ENCODE results near the gene CAMKMT. TPM values are rescaled to one million over a fixed set of nuclear protein-coding genes. Genes with fewer than 3 reads are reported as not detected.
"Not testable (repeated sequence)": the region's sequence is repeated elsewhere in the genome, so short reads cannot be mapped to it uniquely, and the experiment has no call there.

CAMKMT gene
- total RNA-seq, 1 donor from 2014 or later, result 7.6 TPM

- DNase-seq (ENCODE audit: low read depth, low spot score), result no peak
These were observed 219.2 kb downstream of the CAMKMT start for GRCh38 chr2:44580875-44581515.

GRCh38 chr2:44582363-44583008 lies 220.7 kb downstream of the CAMKMT start:
- DNase-seq (ENCODE audit: low read depth, low spot score), result no peak

- not testable (repeated sequence) for DNase-seq (ENCODE audit: low read depth, low spot score)
These were observed 233.9 kb downstream of the CAMKMT start for GRCh38 chr2:44595615-44596014.

- no peak for DNase-seq (ENCODE audit: low read depth, low spot score)
These were observed 235.0 kb downstream of the CAMKMT start for GRCh38 chr2:44596537-44597320.

- DNase-seq (ENCODE audit: low read depth, low spot score), result peak; percentile 2
These were observed 236.8 kb downstream of the CAMKMT start for GRCh38 chr2:44598330-44599119.

- no peak for DNase-seq (ENCODE audit: low read depth, low spot score)
These were observed 237.4 kb downstream of the CAMKMT start for GRCh38 chr2:44599130-44599529.

GRCh38 chr2:44602446-44602845 lies 240.7 kb downstream of the CAMKMT start:
- no peak for DNase-seq (ENCODE audit: low read depth, low spot score)

- no peak for DNase-seq (ENCODE audit: low read depth, low spot score)
These were observed 243.8 kb downstream of the CAMKMT start for GRCh38 chr2:44605511-44605910.

- DNase-seq (ENCODE audit: low read depth, low spot score), result no peak
These were observed 250.5 kb downstream of the CAMKMT start for GRCh38 chr2:44612276-44612675.

GRCh38 chr2:44614940-44615339 lies 253.2 kb downstream of the CAMKMT start:
- no peak for DNase-seq (ENCODE audit: low read depth, low spot score)

GRCh38 chr2:44615950-44616518 lies 254.3 kb downstream of the CAMKMT start:
- no peak for DNase-seq (ENCODE audit: low read depth, low spot score)

- DNase-seq (ENCODE audit: low read depth, low spot score), result no peak
These were observed 255.0 kb downstream of the CAMKMT start for GRCh38 chr2:44616667-44617155.

GRCh38 chr2:44618251-44619023 lies 256.7 kb downstream of the CAMKMT start:
- no peak for DNase-seq (ENCODE audit: low read depth, low spot score)

- no peak for DNase-seq (ENCODE audit: low read depth, low spot score)
These were observed 258.6 kb downstream of the CAMKMT start for GRCh38 chr2:44620189-44620990.

- no peak for DNase-seq (ENCODE audit: low read depth, low spot score)
These were observed 262.0 kb downstream of the CAMKMT start for GRCh38 chr2:44623622-44624351.

- no peak for DNase-seq (ENCODE audit: low read depth, low spot score)
These were observed 266.6 kb downstream of the CAMKMT start for GRCh38 chr2:44628297-44628696.

GRCh38 chr2:44632931-44633689 lies 271.4 kb downstream of the CAMKMT start:
- DNase-seq (ENCODE audit: low read depth, low spot score), result no peak

- DNase-seq (ENCODE audit: low read depth, low spot score), result no peak
These were observed 274.0 kb downstream of the CAMKMT start for GRCh38 chr2:44635725-44636124.
